NK-92 treated with Interleukin-12 subunit alpha and Interleukin-12 subunit beta, amount 100 ng/mL, for 24 hours (cell line): Measurements from ENCODE around the gene SMCP.
A peak's percentile ranks its signal among the peaks of the same experiment; 100 is the strongest.

ENCODE experiments used
- DNase-seq: peaks from one replicate; lab custom pipeline; 2025; lab: John Stamatoyannopoulos, UW

SMCP gene

GRCh38 chr1:152886758-152887409 lies 8.8 kb downstream of the SMCP start:
- no peak for DNase-seq

- no peak for DNase-seq
These were observed 10.0 kb downstream of the SMCP start for GRCh38 chr1:152888126-152888525.

GRCh38 chr1:152899027-152899426 lies 20.9 kb downstream of the SMCP start:
- no peak for DNase-seq

GRCh38 chr1:152899883-152900282 lies 21.8 kb downstream of the SMCP start:
- DNase-seq: no peak

- no peak for DNase-seq
These were observed 23.5 kb downstream of the SMCP start for GRCh38 chr1:152901631-152902030.

- DNase-seq: no peak
These were observed 24.5 kb downstream of the SMCP start for GRCh38 chr1:152902636-152903035.

- no peak for DNase-seq
These were observed 26.7 kb downstream of the SMCP start for GRCh38 chr1:152904688-152905440.

- DNase-seq: peak; percentile 45
These were observed 28.0 kb downstream of the SMCP start for GRCh38 chr1:152906023-152906565.

GRCh38 chr1:152907686-152908601 lies 29.8 kb downstream of the SMCP start, which contains the start of gene IVL:
TSS of gene IVL (plus strand) at chr1:152908546. CDS start at chr1:152909798, 1,252 bp downstream.
- no peak for DNase-seq

- DNase-seq: no peak
These were observed 31.1 kb downstream of the SMCP start for GRCh38 chr1:152909206-152909605.

GRCh38 chr1:152912471-152912870 lies 34.3 kb downstream of the SMCP start:
- no peak for DNase-seq

GRCh38 chr1:152912900-152913299 lies 34.8 kb downstream of the SMCP start:
- DNase-seq: peak; percentile 38

GRCh38 chr1:152917794-152918193 lies 39.7 kb downstream of the SMCP start:
- no peak for DNase-seq

- no peak for DNase-seq
These were observed 40.9 kb downstream of the SMCP start for GRCh38 chr1:152919071-152919470.

- DNase-seq: no peak
These were observed 46.1 kb downstream of the SMCP start for GRCh38 chr1:152924191-152924590.

GRCh38 chr1:152926091-152926490 lies 48.0 kb downstream of the SMCP start:
- no peak for DNase-seq

GRCh38 chr1:152928671-152929070 lies 50.5 kb downstream of the SMCP start:
- no peak for DNase-seq

- no peak for DNase-seq
These were observed 54.2 kb downstream of the SMCP start for GRCh38 chr1:152932170-152932811.

- DNase-seq: no peak
These were observed 55.1 kb downstream of the SMCP start for GRCh38 chr1:152933196-152933595.
